Thyroid gland (tissue), 4 donors: ENCODE data around the gene PNPLA5. TPM values are rescaled to one million over a fixed set of nuclear protein-coding genes. Genes with fewer than 3 reads are reported as not detected.

Experiments
- DNase-seq, 2 donors: peaks; one replicate each; pipeline ENCODE4 v3.0.0-alpha.2; 2019
- H3K27ac ChIP-seq, 3 donors: fragments of 200-600 bp; sonication (generic); 1 replicate in 2 of 3; 2 replicates in 1 of 3; pipeline ENCODE4 v1.5.1; 2016 to 2019; ENCODE audit warnings: mild to moderate bottlenecking in 1 of 3, moderate library complexity in 1 of 3
- H3K27me3 ChIP-seq: fragments of 200-600 bp; sonication (generic); one replicate; pipeline ENCODE4 v1.5.1; 2019
- H3K36me3 ChIP-seq, 2 donors: fragments of 200-600 bp; sonication (generic); one replicate each; pipeline ENCODE4 v1.5.1; 2016 to 2019
- H3K4me1 ChIP-seq, 2 donors: fragments of 200-600 bp; sonication (generic); one replicate each; pipeline ENCODE4 v1.5.1; 2017 to 2019
- H3K4me3 ChIP-seq, 3 donors: fragments of 200-600 bp; sonication (generic); replicated peaks in 1 of 3; 1 replicate in 2 of 3; 2 replicates in 1 of 3; pipeline ENCODE4 v1.5.1; 2016; ENCODE audit warnings: mild to moderate bottlenecking in 1 of 3
- H3K9me3 ChIP-seq: fragments of 200-600 bp; sonication (generic); one replicate; pipeline ENCODE4 v1.5.1; 2017
- POLR2A ChIP-seq, 2 donors: fragments of 450-650 bp; IDR thresholded peaks; one replicate each; pipeline ENCODE4 v1.6.1; 2017; ENCODE audit warnings: antibody characterized with exemption in 2 of 2, mild to moderate bottlenecking in 2 of 2, moderate library complexity in 1 of 2
- WGBS, 2 donors: methylation state at CpG; one replicate each; pipeline ENCODE4 v1.1.5; 2017; 5-methylcytosine and 5-hydroxymethylcytosine counted together
- intact Hi-C: fragments of 100-400 bp; cut with DNase I; formaldehyde crosslinking; loops from one replicate; pipeline ENCODE4 v1.15.1; 2023
- total RNA-seq, 4 donors: library from RNA; depleted of rRNA; stranded (reverse); fragments of >200 nt; gene quantifications; one replicate each; pipeline ENCODE4 v1.2.3, GENCODE V29; 2016
- TF ChIP-seq, protein P1 (sequence below), 6 experiments: fragments of 200-600 bp in 3 of 6; fragments of 450-650 bp in 3 of 6; sonication (generic) in 3 of 6; IDR thresholded peaks; one replicate each; pipeline ENCODE4 v1.5.1; 2016 to 2019; ENCODE audit warnings: antibody characterized with exemption in 6 of 6, mild to moderate bottlenecking in 2 of 6, inconsistent platforms in 1 of 6, moderate library complexity in 1 of 6

The PNPLA5 gene
- total RNA-seq, 4 donors from 2014 or later, result not detected

DNA sequence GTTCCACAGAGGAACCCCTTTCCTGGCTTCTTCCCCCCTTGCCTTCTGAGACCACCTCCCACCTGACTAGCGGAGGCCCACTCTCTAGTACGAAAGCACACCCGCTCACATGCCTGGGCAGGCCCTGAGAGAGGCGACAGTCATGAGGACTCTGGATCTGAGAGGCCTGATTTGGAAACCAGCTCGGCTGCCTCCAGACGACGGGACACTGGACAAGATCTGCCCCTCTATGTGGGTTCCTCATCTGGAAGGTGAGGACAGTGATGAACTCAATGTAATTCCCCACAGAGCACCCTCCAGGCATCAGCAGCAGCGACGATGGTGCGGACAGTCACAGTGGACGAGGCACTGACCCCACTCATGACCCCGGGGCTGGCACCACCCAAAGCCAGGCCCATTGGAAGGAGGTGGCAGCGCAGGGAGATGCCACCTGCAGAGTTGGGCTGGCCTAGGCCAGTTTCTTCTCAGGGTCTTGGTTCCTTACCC lies 37.0 kb downstream of the PNPLA5 start:
- 92 to 96% methylated on average over 12 to 13 of the region's 13 CpGs for WGBS, 2 donors
- H3K9me3 ChIP-seq, result no peaks in the 10 kb centered on the region
- no peaks in the 10 kb centered on the region for H3K4me1 ChIP-seq
- intact Hi-C loops, result no loop called here
- TF ChIP-seq, protein P1, sequence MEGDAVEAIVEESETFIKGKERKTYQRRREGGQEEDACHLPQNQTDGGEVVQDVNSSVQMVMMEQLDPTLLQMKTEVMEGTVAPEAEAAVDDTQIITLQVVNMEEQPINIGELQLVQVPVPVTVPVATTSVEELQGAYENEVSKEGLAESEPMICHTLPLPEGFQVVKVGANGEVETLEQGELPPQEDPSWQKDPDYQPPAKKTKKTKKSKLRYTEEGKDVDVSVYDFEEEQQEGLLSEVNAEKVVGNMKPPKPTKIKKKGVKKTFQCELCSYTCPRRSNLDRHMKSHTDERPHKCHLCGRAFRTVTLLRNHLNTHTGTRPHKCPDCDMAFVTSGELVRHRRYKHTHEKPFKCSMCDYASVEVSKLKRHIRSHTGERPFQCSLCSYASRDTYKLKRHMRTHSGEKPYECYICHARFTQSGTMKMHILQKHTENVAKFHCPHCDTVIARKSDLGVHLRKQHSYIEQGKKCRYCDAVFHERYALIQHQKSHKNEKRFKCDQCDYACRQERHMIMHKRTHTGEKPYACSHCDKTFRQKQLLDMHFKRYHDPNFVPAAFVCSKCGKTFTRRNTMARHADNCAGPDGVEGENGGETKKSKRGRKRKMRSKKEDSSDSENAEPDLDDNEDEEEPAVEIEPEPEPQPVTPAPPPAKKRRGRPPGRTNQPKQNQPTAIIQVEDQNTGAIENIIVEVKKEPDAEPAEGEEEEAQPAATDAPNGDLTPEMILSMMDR (IDR thresholded peaks at IDR 0.05), result no peak
- no peak for TF ChIP-seq POLR2A (IDR thresholded peaks at IDR 0.05)
- no peak for DNase-seq
- H3K4me3 ChIP-seq, result no peak overlapping the region
- no peak overlapping the region for H3K27ac ChIP-seq
- H3K27me3 ChIP-seq, result no peaks in the 10 kb centered on the region
- no peaks in the 10 kb centered on the region for H3K36me3 ChIP-seq

DNA sequence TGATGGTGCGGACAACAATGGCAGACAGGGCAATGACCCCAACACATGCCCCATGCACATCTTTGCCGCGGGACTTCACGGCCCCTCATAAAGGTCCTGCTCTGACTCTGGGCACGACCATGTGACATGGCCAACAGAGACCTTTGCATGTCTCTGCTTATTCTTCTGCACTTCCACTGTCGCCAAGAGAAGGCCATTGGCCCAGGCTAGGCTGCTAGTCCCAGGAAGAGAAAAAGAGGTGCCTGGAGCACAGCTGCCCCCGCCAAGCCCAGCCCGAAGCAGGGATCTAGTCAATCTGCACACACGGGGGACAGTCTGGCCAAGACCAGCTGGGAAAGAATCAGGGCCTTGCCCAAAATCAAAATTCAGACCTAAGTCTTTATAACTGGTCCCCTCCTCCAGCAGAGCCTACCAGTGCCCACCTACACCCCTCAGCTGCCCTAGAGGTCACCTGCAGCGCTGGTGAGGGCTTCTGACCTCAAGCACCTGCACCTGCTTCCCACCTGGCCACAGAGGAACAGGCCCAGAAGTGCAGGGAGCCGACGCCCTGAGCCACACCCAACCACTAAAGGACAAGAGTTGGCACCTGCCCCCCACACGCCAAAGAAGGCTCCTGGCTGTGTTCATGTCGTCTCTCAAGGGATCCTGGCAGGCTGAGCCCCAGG lies 37.6 kb downstream of the PNPLA5 start:
- Histone ChIP-seq H3K4me3 (no peak overlapping the region), H3K4me1 (no peaks in the 10 kb centered on the region), H3K27ac (no peak overlapping the region), H3K9me3 (no peaks in the 10 kb centered on the region), H3K27me3 (no peaks in the 10 kb centered on the region), H3K36me3 (no peaks in the 10 kb centered on the region)
- no peak for DNase-seq
- intact Hi-C loops, result no loop called here
- no peak for TF ChIP-seq POLR2A (IDR thresholded peaks at IDR 0.05)
- TF ChIP-seq, protein P1 (IDR thresholded peaks at IDR 0.05), result no peak
- WGBS, 2 donors, result 84 to 90% methylated on average over 13 to 14 of the region's 14 CpGs

DNA sequence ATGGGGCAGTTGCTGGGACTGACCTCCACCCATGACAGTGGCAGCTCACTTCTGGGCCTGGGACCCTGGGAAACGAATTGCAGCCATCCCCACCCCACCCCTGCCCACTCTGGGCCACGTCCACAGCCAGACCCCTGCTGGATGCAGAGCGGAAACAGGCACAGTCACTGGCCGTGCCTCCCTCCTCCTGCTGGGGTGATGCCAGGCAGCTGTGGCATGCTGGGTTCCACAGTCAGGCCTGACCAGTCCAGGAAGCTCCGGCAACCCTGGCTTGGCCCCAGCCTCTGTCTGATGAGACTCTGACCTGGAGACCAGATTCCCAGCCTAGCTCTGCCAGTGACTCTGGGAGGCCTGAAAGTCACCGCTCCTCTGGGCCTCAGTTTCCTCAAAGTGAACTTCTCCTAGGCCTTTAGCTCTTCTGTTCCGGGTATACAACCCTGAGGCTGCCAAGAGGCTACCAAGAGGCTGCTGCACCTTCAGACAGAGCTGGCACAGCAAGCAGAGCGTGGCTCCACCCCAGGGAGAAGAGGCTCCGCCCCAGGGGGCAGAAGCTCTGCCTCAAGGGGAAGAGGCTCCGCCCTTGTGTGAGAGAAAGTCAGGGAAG lies 38.4 kb downstream of the PNPLA5 start:
- H3K36me3 ChIP-seq, result no peaks in the 10 kb centered on the region
- no peaks in the 10 kb centered on the region for H3K27me3 ChIP-seq

DNA sequence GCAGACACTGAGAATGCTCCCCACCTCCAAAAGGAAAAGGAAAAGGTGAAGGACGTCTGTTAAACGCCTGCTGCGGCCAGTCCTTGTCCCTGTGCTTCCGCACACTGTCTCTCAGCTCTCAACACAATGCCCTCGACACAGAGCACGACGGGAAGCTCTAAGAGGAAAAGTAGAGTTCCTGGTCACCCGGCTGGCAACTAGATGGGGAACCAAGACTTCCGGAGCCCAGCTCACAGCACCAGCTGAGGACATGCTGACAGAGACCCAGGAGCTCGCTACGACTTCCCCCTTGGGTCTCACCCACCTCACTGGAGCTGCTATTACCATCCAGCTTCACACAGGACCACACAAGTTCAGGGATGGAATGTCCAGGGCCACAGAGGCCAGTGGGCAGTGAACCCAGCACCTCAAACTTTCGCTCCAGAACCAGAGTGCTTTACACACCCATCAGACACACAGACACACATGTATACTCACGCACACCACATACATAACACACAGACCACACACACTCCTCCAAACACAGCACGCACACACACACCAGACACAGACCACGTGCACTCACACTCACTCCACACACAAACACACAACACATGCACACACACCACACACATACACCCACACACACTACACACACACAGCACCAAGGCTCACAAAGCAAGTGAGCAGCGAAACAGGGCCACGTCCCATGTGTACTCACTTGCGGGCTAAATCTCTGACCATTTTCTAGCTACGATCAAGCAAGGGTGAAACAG lies 39.1 kb downstream of the PNPLA5 start:
- intact Hi-C loops, result no loop called here
- TF ChIP-seq POLR2A (IDR thresholded peaks at IDR 0.05), result no peak
- TF ChIP-seq, protein P1 (IDR thresholded peaks at IDR 0.05), result no peak
- Histone ChIP-seq H3K27ac (no peak overlapping the region), H3K36me3 (no peaks in the 10 kb centered on the region), H3K27me3 (no peaks in the 10 kb centered on the region), H3K9me3 (no peaks in the 10 kb centered on the region), H3K4me1 (no peaks in the 10 kb centered on the region), H3K4me3 (no peak overlapping the region)
- 76 to 84% methylated on average over 18 to 19 of the region's 19 CpGs for WGBS, 2 donors
- no peak for DNase-seq

More for the DNA sequence above, 38.4 kb downstream of the PNPLA5 start:
- H3K4me3 ChIP-seq, result no peak overlapping the region
- WGBS, 2 donors, result 74 to 81% methylated on average over 7 of the region's 10 CpGs
- TF ChIP-seq, protein P1 (IDR thresholded peaks at IDR 0.05), result no peak
- no peak for TF ChIP-seq POLR2A (IDR thresholded peaks at IDR 0.05)
- intact Hi-C loops, result no loop called here
- no peak for DNase-seq
- H3K4me1 ChIP-seq, result no peaks in the 10 kb centered on the region
- no peak overlapping the region for H3K27ac ChIP-seq
- no peaks in the 10 kb centered on the region for H3K9me3 ChIP-seq

DNA sequence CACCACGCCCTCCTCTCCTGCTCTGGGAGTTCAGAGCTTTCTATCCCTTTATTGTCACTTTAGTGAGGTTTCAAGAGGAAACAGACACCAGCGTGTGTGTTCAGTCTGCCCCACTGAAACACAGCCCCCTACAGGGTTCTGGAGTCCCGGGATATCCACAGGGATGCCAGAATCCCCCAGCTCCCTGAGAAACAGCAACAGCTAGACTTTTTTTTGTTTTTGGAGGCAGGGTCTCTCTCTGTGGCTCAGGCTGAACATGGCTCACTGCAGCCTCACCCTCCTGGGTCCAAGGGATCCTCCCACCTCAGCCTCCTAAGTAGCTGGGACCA lies 39.9 kb downstream of the PNPLA5 start:
- Histone ChIP-seq H3K9me3 (no peaks in the 10 kb centered on the region), H3K27me3 (no peaks in the 10 kb centered on the region), H3K4me3 (no peak overlapping the region), H3K27ac (no peak overlapping the region), H3K4me1 (no peaks in the 10 kb centered on the region), H3K36me3 (no peaks in the 10 kb centered on the region)
- 51 to 52% methylated on average over 3 of the region's 3 CpGs for WGBS, 2 donors
- DNase-seq, result no peak
- no peak for TF ChIP-seq POLR2A (IDR thresholded peaks at IDR 0.05)
- TF ChIP-seq, protein P1 (IDR thresholded peaks at IDR 0.05), result no peak
- intact Hi-C loops, result no loop called here
